NCI-H2107 (cell line): ENCODE results near the gene TCERG1L.
"Not testable (repeated sequence)": the region's sequence is repeated elsewhere in the genome, so short reads cannot be mapped to it uniquely, and the experiment has no call there.

Experiments used
- DNase-seq: peaks from one replicate; lab custom pipeline; 2025; lab: John Stamatoyannopoulos, UW

Gene TCERG1L

GRCh38 chr10:131143425-131144165 is 167.9 kb downstream of the TCERG1L start:
- DNase-seq: no peak

- DNase-seq: no peak
Observed at GRCh38 chr10:131142517-131143380, 168.8 kb downstream of the TCERG1L start.

GRCh38 chr10:131141645-131142516 is 169.6 kb downstream of the TCERG1L start:
- DNase-seq: peak; percentile 47

- DNase-seq: no peak
Observed at GRCh38 chr10:131141207-131141606, 170.3 kb downstream of the TCERG1L start.

GRCh38 chr10:131140606-131141005 is 170.9 kb downstream of the TCERG1L start:
- no peak for DNase-seq

- no peak for DNase-seq
Observed at GRCh38 chr10:131137223-131137622, 174.3 kb downstream of the TCERG1L start.

- DNase-seq: not testable (repeated sequence)
Observed at GRCh38 chr10:131136336-131136735, 175.2 kb downstream of the TCERG1L start.

GRCh38 chr10:131135716-131136115 is 175.8 kb downstream of the TCERG1L start:
- DNase-seq: no peak

- no peak for DNase-seq
Observed at GRCh38 chr10:131134651-131135050, 176.9 kb downstream of the TCERG1L start.

- DNase-seq: no peak
Observed at GRCh38 chr10:131134001-131134576, 177.4 kb downstream of the TCERG1L start.

GRCh38 chr10:131132681-131133080 is 178.8 kb downstream of the TCERG1L start:
- DNase-seq: no peak

GRCh38 chr10:131131726-131132591 is 179.6 kb downstream of the TCERG1L start:
- no peak for DNase-seq

- no peak for DNase-seq
Observed at GRCh38 chr10:131130025-131130424, 181.5 kb downstream of the TCERG1L start.

GRCh38 chr10:131129544-131129943 is 182.0 kb downstream of the TCERG1L start:
- DNase-seq: no peak

GRCh38 chr10:131128731-131129130 is 182.8 kb downstream of the TCERG1L start:
- no peak for DNase-seq

- DNase-seq: peak; percentile 1
Observed at GRCh38 chr10:131127610-131128009, 183.9 kb downstream of the TCERG1L start.

GRCh38 chr10:131127138-131127589 is 184.4 kb downstream of the TCERG1L start:
- no peak for DNase-seq

GRCh38 chr10:131126321-131127137 is 185.0 kb downstream of the TCERG1L start:
- no peak for DNase-seq

- no peak for DNase-seq
Observed at GRCh38 chr10:131125511-131126225, 185.9 kb downstream of the TCERG1L start.
